Ishikawa (cell line): ENCODE data around the gene IKZF3.

Source experiments
- CEBPB ChIP-seq: IDR thresholded peaks from 2 replicates; pipeline ENCODE4 v1.6.1; 2012
- CREB1 ChIP-seq: IDR thresholded peaks from 2 replicates; pipeline ENCODE4 v1.6.1; 2012; ENCODE audit warnings: low read depth
- EGR1 ChIP-seq: IDR thresholded peaks from 2 replicates; pipeline ENCODE4 v1.6.1; 2012
- EP300 ChIP-seq: IDR thresholded peaks from 2 replicates; pipeline ENCODE4 v1.6.1; 2012; ENCODE audit warnings: borderline replicate concordance
- FOXM1 ChIP-seq: IDR thresholded peaks from 2 replicates; pipeline ENCODE4 v1.6.1; 2012; ENCODE audit warnings: low read depth, borderline replicate concordance
- NFIC ChIP-seq: IDR thresholded peaks from 2 replicates; pipeline ENCODE4 v1.6.1; 2012
- RAD21 ChIP-seq: IDR thresholded peaks from 2 replicates; pipeline ENCODE4 v1.6.1; 2012; ENCODE audit warnings: low read depth
- TAF1 ChIP-seq: IDR thresholded peaks from 2 replicates; pipeline ENCODE4 v1.6.1; 2012; ENCODE audit warnings: low read depth, mild to moderate bottlenecking
- TCF12 ChIP-seq: IDR thresholded peaks from 2 replicates; pipeline ENCODE4 v1.6.1; 2012; ENCODE audit warnings: low read depth
- TEAD4 ChIP-seq: IDR thresholded peaks from 2 replicates; pipeline ENCODE4 v1.6.1; 2012
- YY1 ChIP-seq: IDR thresholded peaks from 2 replicates; pipeline ENCODE4 v1.6.1; 2012; ENCODE audit warnings: low read depth
- ZBTB7A ChIP-seq: IDR thresholded peaks from 2 replicates; pipeline ENCODE4 v1.6.1; 2012; ENCODE audit warnings: low read depth
- TF ChIP-seq, protein P1 (sequence below): IDR thresholded peaks from 2 replicates; pipeline ENCODE4 v1.6.1; 2012; ENCODE audit warnings: low read depth, mild to moderate bottlenecking
- TF ChIP-seq, protein P2 (sequence below): IDR thresholded peaks from 2 replicates; pipeline ENCODE4 v1.6.1; 2012
- TF ChIP-seq, protein P3 (sequence below): IDR thresholded peaks from 2 replicates; pipeline ENCODE4 v1.6.1; 2012

The IKZF3 gene

DNA sequence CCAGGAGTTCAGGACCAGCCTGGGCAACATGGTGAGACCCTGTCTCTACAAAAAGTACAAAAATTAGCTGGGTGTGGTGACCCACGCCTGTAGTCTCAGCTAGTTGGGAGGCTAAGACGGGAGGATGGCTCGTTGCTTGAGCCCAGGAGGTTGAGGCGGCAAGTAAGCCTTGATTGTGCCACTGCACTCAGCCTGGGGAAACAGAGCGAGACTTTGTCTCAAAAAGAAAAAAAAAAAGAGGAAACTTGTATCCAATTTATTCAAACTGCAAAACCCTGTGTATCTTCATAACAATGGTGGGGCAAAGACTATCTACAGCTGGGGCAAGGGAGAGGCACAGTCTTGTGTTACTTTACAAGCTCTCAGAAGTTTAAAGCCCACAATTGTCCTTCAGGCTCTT lies 104.9 kb downstream of the IKZF3 start:
- no peak for TF ChIP-seq CREB1
- no peak for TF ChIP-seq RAD21
- TF ChIP-seq, protein P1, sequence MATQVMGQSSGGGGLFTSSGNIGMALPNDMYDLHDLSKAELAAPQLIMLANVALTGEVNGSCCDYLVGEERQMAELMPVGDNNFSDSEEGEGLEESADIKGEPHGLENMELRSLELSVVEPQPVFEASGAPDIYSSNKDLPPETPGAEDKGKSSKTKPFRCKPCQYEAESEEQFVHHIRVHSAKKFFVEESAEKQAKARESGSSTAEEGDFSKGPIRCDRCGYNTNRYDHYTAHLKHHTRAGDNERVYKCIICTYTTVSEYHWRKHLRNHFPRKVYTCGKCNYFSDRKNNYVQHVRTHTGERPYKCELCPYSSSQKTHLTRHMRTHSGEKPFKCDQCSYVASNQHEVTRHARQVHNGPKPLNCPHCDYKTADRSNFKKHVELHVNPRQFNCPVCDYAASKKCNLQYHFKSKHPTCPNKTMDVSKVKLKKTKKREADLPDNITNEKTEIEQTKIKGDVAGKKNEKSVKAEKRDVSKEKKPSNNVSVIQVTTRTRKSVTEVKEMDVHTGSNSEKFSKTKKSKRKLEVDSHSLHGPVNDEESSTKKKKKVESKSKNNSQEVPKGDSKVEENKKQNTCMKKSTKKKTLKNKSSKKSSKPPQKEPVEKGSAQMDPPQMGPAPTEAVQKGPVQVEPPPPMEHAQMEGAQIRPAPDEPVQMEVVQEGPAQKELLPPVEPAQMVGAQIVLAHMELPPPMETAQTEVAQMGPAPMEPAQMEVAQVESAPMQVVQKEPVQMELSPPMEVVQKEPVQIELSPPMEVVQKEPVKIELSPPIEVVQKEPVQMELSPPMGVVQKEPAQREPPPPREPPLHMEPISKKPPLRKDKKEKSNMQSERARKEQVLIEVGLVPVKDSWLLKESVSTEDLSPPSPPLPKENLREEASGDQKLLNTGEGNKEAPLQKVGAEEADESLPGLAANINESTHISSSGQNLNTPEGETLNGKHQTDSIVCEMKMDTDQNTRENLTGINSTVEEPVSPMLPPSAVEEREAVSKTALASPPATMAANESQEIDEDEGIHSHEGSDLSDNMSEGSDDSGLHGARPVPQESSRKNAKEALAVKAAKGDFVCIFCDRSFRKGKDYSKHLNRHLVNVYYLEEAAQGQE: no peak
- TF ChIP-seq FOXM1: no peak
- no peak for TF ChIP-seq YY1
- no peak for TF ChIP-seq TCF12
- TF ChIP-seq, protein P2, sequence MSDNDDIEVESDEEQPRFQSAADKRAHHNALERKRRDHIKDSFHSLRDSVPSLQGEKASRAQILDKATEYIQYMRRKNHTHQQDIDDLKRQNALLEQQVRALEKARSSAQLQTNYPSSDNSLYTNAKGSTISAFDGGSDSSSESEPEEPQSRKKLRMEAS: no peak
- no peak for TF ChIP-seq EGR1
- no peak for TF ChIP-seq EP300
- no peak for TF ChIP-seq NFIC
- no peak for TF ChIP-seq TAF1
- no peak for TF ChIP-seq CEBPB
- TF ChIP-seq TEAD4: no peak

DNA sequence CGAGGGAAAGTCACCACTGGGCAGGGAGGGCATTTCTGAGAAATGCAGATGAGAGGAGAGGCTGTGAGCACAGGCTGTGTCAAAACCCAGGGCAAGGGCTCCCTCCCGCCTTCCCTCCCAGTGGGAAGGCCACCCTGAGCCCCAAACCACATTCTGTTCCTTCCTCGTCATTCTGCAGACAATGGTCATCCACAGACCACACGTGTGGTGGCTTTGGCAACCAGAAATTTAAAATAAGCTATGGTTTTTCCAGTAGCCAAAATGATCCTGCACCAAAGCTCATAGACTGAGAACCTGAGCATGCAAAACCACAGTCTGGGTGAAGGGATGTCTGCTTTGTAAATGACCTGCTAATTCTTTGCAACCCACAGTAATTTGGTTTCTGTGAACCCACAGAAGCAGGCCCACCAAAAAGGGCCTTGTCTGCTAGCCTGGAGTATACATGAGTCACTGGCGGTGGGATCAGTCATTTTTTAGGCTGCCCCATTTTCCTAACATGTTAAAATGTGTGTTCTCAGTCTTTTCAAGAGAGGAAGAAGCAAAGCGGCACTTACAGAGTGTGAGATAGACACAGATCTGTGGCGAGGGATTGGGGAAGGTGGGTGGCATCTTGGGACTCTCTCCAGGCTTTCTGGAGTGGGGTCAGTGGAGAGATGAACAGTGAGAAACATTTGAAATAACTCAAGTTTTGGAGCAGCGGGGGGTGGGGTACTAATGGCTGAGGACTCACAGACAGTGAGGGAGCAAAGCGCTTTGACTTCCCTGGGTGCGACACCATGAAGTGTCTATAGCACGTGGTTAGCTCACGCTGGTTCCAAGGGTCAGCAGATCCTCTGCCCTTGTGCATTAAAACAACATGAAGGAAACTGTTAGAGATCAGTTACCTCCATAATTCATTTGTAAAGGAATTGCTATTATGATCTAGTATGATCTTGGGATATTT lies 105.9 kb downstream of the IKZF3 start:
- TF ChIP-seq FOXM1 (no peak), EGR1 (no peak)
- TF ChIP-seq, protein P3, sequence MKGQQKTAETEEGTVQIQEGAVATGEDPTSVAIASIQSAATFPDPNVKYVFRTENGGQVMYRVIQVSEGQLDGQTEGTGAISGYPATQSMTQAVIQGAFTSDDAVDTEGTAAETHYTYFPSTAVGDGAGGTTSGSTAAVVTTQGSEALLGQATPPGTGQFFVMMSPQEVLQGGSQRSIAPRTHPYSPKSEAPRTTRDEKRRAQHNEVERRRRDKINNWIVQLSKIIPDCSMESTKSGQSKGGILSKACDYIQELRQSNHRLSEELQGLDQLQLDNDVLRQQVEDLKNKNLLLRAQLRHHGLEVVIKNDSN: no peak

DNA sequence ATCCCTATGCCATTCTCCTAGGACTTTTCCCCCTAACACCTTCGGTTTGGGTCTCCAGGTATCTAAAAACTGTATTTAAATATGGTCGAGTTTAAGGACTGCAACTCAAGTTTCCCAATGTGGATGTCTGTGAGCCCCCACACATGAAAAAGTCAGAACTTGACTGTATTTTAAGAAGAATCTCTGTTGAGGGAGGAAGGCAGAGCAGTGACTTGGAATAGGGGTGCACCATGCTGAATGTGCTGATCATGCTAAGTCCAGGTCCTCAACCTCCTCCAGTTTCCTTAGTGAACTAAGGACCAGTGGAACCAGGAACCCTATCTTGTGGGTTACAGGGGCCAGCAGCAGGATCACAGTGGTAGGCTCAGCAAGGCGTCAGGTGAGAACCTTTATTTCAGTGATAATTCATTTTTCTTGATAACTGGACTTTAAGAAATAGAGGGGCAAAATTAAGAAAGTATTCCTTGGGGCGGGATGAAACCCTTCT lies 106.9 kb downstream of the IKZF3 start:
- TF ChIP-seq TEAD4: no peak
- TF ChIP-seq ZBTB7A: no peak
- TF ChIP-seq, protein P3: no peak
- no peak for TF ChIP-seq CREB1
- TF ChIP-seq EP300: no peak
- TF ChIP-seq EGR1: no peak
- no peak for TF ChIP-seq FOXM1
- no peak for TF ChIP-seq CEBPB
- TF ChIP-seq, protein P2: no peak
- TF ChIP-seq TCF12: no peak
- no peak for TF ChIP-seq RAD21
- TF ChIP-seq YY1: no peak
- TF ChIP-seq, protein P1: no peak
- no peak for TF ChIP-seq NFIC

DNA sequence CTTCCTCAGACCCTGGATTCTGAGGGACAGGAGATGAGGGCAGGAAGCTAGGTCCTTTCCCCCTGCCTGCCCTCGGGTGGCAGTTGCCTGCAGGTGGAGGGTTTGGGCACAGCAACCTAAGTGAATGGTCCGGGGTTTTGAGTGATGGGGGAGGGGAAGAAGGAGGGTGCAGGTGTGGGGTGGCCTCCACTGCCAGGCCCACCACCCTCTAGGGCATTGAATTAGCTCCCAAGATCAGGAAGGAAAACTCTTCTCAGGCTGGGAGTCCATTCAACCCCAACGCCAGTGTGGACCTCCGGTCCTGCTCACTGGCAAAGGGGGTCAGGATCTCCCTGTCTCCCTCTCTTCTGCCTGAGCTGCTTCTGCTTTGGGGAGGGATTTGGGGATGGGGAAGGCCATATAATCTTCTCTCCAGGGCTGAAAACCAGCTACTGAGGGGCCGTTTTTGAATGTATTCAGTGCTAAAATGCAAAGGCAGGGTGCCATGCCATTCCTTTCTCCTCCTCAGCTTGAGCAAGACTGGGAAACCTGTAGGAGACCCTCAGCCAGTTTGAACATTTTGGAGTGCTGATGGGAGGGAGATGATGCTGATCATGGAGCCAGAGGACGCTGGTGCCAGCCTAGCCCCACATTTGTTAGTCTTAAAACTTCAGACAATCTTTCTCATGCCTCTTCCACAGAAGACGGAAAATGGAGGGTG lies 107.6 kb downstream of the IKZF3 start:
- TF ChIP-seq CREB1 (no peak), EGR1 (no peak), FOXM1 (no peak)

DNA sequence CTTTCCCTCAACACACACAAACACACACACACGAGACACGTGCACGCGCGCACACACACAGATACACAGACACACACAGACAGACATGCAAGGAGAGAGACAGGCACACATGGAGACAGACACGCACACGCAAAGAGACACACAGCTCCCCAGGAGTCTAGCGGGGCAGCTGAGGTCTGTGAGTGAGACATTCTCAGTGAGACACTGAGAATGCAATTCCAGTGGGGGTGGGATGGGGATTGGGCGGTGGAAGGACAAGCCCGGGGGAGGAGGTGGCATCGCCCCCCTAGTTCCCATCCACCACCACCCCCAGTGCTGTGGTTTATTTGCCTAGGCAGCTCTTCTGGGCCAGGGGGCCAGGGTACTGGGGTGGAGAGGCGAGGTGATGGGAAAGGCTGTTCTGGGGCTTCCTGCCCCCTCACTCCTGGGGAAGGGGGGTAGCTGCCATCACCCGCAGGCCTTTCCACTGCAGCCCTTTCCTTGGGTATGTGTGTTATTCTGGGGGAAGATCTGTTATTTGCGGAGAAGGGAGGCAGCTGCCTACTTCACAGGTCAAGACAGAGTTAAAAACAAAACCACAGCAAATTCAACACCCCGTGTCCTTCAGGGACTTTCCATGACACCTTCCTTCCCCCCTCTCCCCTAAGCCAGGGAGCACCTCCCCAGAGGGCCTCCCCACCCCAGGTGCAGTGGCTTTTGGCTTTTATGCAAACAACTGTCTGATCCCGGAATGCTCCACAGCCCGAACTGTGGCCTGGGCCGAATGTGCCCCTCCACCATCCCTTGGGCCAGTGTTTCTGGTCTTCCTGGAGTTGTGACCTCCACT lies 108.3 kb downstream of the IKZF3 start:
- TF ChIP-seq ZBTB7A: no peak
- TF ChIP-seq FOXM1: no peak
- no peak for TF ChIP-seq EP300
- no peak for TF ChIP-seq YY1
- TF ChIP-seq, protein P3: no peak
- TF ChIP-seq EGR1: no peak
- no peak for TF ChIP-seq TCF12
- no peak for TF ChIP-seq CEBPB
- TF ChIP-seq TEAD4: no peak
- TF ChIP-seq RAD21: no peak
- TF ChIP-seq NFIC: no peak
- TF ChIP-seq TAF1: no peak
- TF ChIP-seq, protein P1: no peak
- TF ChIP-seq, protein P2: no peak
